ENCODE measurements around the gene RBBP8. TPM values are rescaled to one million over a fixed set of nuclear protein-coding genes. Genes with fewer than 3 reads are reported as not detected.

RBBP8 gene
- total and polyA plus RNA-seq, 7 experiments from 2014 or later = 0.59 to 55.8 (median 2.2) TPM

GRCh38 chr18:23021623-23022022 lies 88.5 kb downstream of the RBBP8 start:
- ATAC-seq = no peak
- peak overlapping the region in 3 of 9 donors; percentile 52 to 80 (median 73) for H3K27ac Mint-ChIP-seq
- Histone ChIP-seq H3K36me3 (ENCODE audit: control insufficient read depth in 2 of 3, insufficient read depth in 3 of 3, low read length in 3 of 3) (no peaks in the 10 kb centered on the region), H3K4me3 (ENCODE audit: low read length) (no peak overlapping the region), H3K27me3 (ENCODE audit: control insufficient read depth in 2 of 2, insufficient read depth in 2 of 2, low read length in 2 of 2) (no peaks in the 10 kb centered on the region), H3K4me1 (ENCODE audit: control insufficient read depth in 2 of 2, insufficient read depth in 2 of 2, low read length in 2 of 2) (peaks cover 5 to 9% of the 10 kb centered on the region in 2 donors), H3K9me3 (ENCODE audit: control insufficient read depth in 2 of 3, low read length in 3 of 3) (no peaks in the 10 kb centered on the region), H3K27ac (ENCODE audit: low read depth, low read length) (no peak overlapping the region)
- peak overlapping the region in 4 of 10 donors; percentile 1 to 82 (median 70) for H3K4me3 Mint-ChIP-seq
- H3K9me3 Mint-ChIP-seq = no peaks in the 10 kb centered on the region
- H3K4me1 Mint-ChIP-seq = peaks cover 0 to 17% (median 10%) of the 10 kb centered on the region in 7 donors
- no peaks in the 10 kb centered on the region for H3K27me3 Mint-ChIP-seq
- CTCF ChIA-PET = no interaction called here
- peaks cover 0 to 13% (median 0%) of the 10 kb centered on the region in 5 donors for H3K36me3 Mint-ChIP-seq
- no peak for DNase-seq
- POLR2A ChIA-PET = no interaction called here
- intact Hi-C loops (cut with micrococcal nuclease) = loop anchor here in 1 of 2 donors (5.0 to 10.0 kb wide), 2 partner anchors 51 to 213 kb away; no protein-coding TSS in a partner anchor

GRCh38 chr18:23032030-23032582 lies 99.0 kb downstream of the RBBP8 start:
- Histone ChIP-seq H3K4me3 (ENCODE audit: low read length) (no peak overlapping the region), H3K9me3 (ENCODE audit: control insufficient read depth in 2 of 3, low read length in 3 of 3) (no peaks in the 10 kb centered on the region), H3K4me1 (ENCODE audit: control insufficient read depth in 2 of 2, insufficient read depth in 2 of 2, low read length in 2 of 2) (no peaks in the 10 kb centered on the region), H3K27me3 (ENCODE audit: control insufficient read depth in 2 of 2, insufficient read depth in 2 of 2, low read length in 2 of 2) (no peaks in the 10 kb centered on the region), H3K36me3 (ENCODE audit: control insufficient read depth in 2 of 3, insufficient read depth in 3 of 3, low read length in 3 of 3) (no peaks in the 10 kb centered on the region), H3K27ac (ENCODE audit: low read depth, low read length) (no peak overlapping the region)
- H3K27ac Mint-ChIP-seq = peak overlapping the region in 2 of 9 donors; percentile 51
- intact Hi-C loops (cut with micrococcal nuclease) = loop anchor here in 1 of 2 donors (5.0 kb wide), 1 partner anchor 40 kb away; no protein-coding TSS in a partner anchor
- peaks cover 0 to 12% (median 8%) of the 10 kb centered on the region in 7 donors for H3K4me1 Mint-ChIP-seq
- ChIA-PET CTCF (interaction anchor here (0.6 to 2.3 kb wide), 15 partner anchors 9 to 380 kb away, joined by 3 to 23 read pairs (median 4); no protein-coding TSS in a partner anchor), POLR2A (interaction anchor here (1.1 kb wide), 1 partner anchor 34 kb away, joined by 3 read pairs; no protein-coding TSS in a partner anchor)
- H3K4me3 Mint-ChIP-seq = no peak overlapping the region
- peaks cover 0 to 3% (median 0%) of the 10 kb centered on the region in 5 donors for H3K36me3 Mint-ChIP-seq
- DNase-seq = no peak
- no peaks in the 10 kb centered on the region for H3K9me3 Mint-ChIP-seq
- H3K27me3 Mint-ChIP-seq = no peaks in the 10 kb centered on the region
- ATAC-seq = no peak

GRCh38 chr18:23033056-23033455 lies 99.9 kb downstream of the RBBP8 start:
- Mint-ChIP-seq H3K9me3 (no peaks in the 10 kb centered on the region), H3K36me3 (no peaks in the 10 kb centered on the region), H3K27me3 (no peaks in the 10 kb centered on the region), H3K4me1 (peaks cover 0 to 12% (median 8%) of the 10 kb centered on the region in 7 donors), H3K4me3 (no peak overlapping the region), H3K27ac (no peak overlapping the region)
- Histone ChIP-seq H3K4me3 (ENCODE audit: low read length) (no peak overlapping the region), H3K9me3 (ENCODE audit: control insufficient read depth in 2 of 3, low read length in 3 of 3) (no peaks in the 10 kb centered on the region), H3K27ac (ENCODE audit: low read depth, low read length) (no peak overlapping the region), H3K36me3 (ENCODE audit: control insufficient read depth in 2 of 3, insufficient read depth in 3 of 3, low read length in 3 of 3) (no peaks in the 10 kb centered on the region), H3K27me3 (ENCODE audit: control insufficient read depth in 2 of 2, insufficient read depth in 2 of 2, low read length in 2 of 2) (no peaks in the 10 kb centered on the region), H3K4me1 (ENCODE audit: control insufficient read depth in 2 of 2, insufficient read depth in 2 of 2, low read length in 2 of 2) (no peaks in the 10 kb centered on the region)
- intact Hi-C loops (cut with micrococcal nuclease) = loop anchor here in 1 of 2 donors (5.0 kb wide), 1 partner anchor 39 kb away; no protein-coding TSS in a partner anchor
- CTCF ChIA-PET = interaction anchor here (0.7 to 2.3 kb wide), 8 partner anchors 39 to 379 kb away, joined by 3 to 8 read pairs (median 4); no protein-coding TSS in a partner anchor
- no peak for ATAC-seq
- no peak for DNase-seq
- POLR2A ChIA-PET = interaction anchor here (1.0 kb wide), 1 partner anchor 17 kb away, joined by 3 read pairs; no protein-coding TSS in a partner anchor

- Mint-ChIP-seq H3K9me3 (no peaks in the 10 kb centered on the region), H3K27ac (no peak overlapping the region), H3K4me3 (no peak overlapping the region), H3K27me3 (peaks cover 0 to 2% (median 0%) of the 10 kb centered on the region in 5 donors), H3K4me1 (peaks cover 0 to 25% (median 12%) of the 10 kb centered on the region in 7 donors), H3K36me3 (peaks cover 0 to 4% (median 0%) of the 10 kb centered on the region in 5 donors)
- CTCF ChIA-PET = interaction anchor here (0.7 kb wide), 1 partner anchor 719 kb away, joined by 4 read pairs; no protein-coding TSS in a partner anchor
- intact Hi-C loops (cut with micrococcal nuclease) = no loop called here
- no peaks in the 10 kb centered on the region for H3K36me3 ChIP-seq (ENCODE audit: control insufficient read depth in 2 of 3, insufficient read depth in 3 of 3, low read length in 3 of 3)
- H3K9me3 ChIP-seq (ENCODE audit: control insufficient read depth in 2 of 3, low read length in 3 of 3) = no peaks in the 10 kb centered on the region
- POLR2A ChIA-PET = no interaction called here
- ATAC-seq = peak; percentile 50
- no peak for DNase-seq
- no peak overlapping the region for H3K4me3 ChIP-seq (ENCODE audit: low read length)
- no peaks in the 10 kb centered on the region for H3K4me1 ChIP-seq (ENCODE audit: control insufficient read depth in 2 of 2, insufficient read depth in 2 of 2, low read length in 2 of 2)
- no peak overlapping the region for H3K27ac ChIP-seq (ENCODE audit: low read depth, low read length)
- no peaks in the 10 kb centered on the region for H3K27me3 ChIP-seq (ENCODE audit: control insufficient read depth in 2 of 2, insufficient read depth in 2 of 2, low read length in 2 of 2)
Observed at GRCh38 chr18:23036660-23037201, 103.6 kb downstream of the RBBP8 start.

GRCh38 chr18:23037646-23038045 lies 104.5 kb downstream of the RBBP8 start:
- DNase-seq = no peak
- no peak for ATAC-seq
- intact Hi-C loops (cut with micrococcal nuclease) = no loop called here
- no peak overlapping the region for H3K4me3 Mint-ChIP-seq
- ChIA-PET CTCF (interaction anchor here (0.7 kb wide), 1 partner anchor 718 kb away, joined by 4 read pairs; no protein-coding TSS in a partner anchor), POLR2A (no interaction called here)
- H3K4me1 Mint-ChIP-seq = peaks cover 0 to 21% (median 12%) of the 10 kb centered on the region in 7 donors
- H3K36me3 Mint-ChIP-seq = peaks cover 0 to 4% (median 0%) of the 10 kb centered on the region in 5 donors
- Histone ChIP-seq H3K27me3 (ENCODE audit: control insufficient read depth in 2 of 2, insufficient read depth in 2 of 2, low read length in 2 of 2) (no peaks in the 10 kb centered on the region), H3K4me3 (ENCODE audit: low read length) (no peak overlapping the region), H3K4me1 (ENCODE audit: control insufficient read depth in 2 of 2, insufficient read depth in 2 of 2, low read length in 2 of 2) (no peaks in the 10 kb centered on the region), H3K27ac (ENCODE audit: low read depth, low read length) (no peak overlapping the region), H3K36me3 (ENCODE audit: control insufficient read depth in 2 of 3, insufficient read depth in 3 of 3, low read length in 3 of 3) (no peaks in the 10 kb centered on the region), H3K9me3 (ENCODE audit: control insufficient read depth in 2 of 3, low read length in 3 of 3) (no peaks in the 10 kb centered on the region)
- H3K9me3 Mint-ChIP-seq = peaks cover 0 to 3% (median 0%) of the 10 kb centered on the region in 11 donors
- H3K27ac Mint-ChIP-seq = no peak overlapping the region
- peaks cover 0 to 6% (median 0%) of the 10 kb centered on the region in 5 donors for H3K27me3 Mint-ChIP-seq

GRCh38 chr18:23038712-23039111 lies 105.6 kb downstream of the RBBP8 start:
- no peak overlapping the region for H3K4me3 ChIP-seq (ENCODE audit: low read length)
- DNase-seq (no peak), ATAC-seq (no peak)
- Mint-ChIP-seq H3K9me3 (peaks cover 0 to 3% (median 0%) of the 10 kb centered on the region in 11 donors), H3K4me1 (peaks cover 0 to 14% (median 9%) of the 10 kb centered on the region in 7 donors), H3K27ac (peak overlapping the region in 1 of 9 donors; percentile 5), H3K36me3 (peaks cover 0 to 4% (median 0%) of the 10 kb centered on the region in 5 donors), H3K27me3 (peaks cover 0 to 6% (median 0%) of the 10 kb centered on the region in 5 donors), H3K4me3 (no peak overlapping the region)
- no peak overlapping the region for H3K27ac ChIP-seq (ENCODE audit: low read depth, low read length)
- H3K36me3 ChIP-seq (ENCODE audit: control insufficient read depth in 2 of 3, insufficient read depth in 3 of 3, low read length in 3 of 3) = no peaks in the 10 kb centered on the region
- H3K4me1 ChIP-seq (ENCODE audit: control insufficient read depth in 2 of 2, insufficient read depth in 2 of 2, low read length in 2 of 2) = no peaks in the 10 kb centered on the region
- no peaks in the 10 kb centered on the region for H3K27me3 ChIP-seq (ENCODE audit: control insufficient read depth in 2 of 2, insufficient read depth in 2 of 2, low read length in 2 of 2)
- POLR2A ChIA-PET = no interaction called here
- CTCF ChIA-PET = interaction anchor here (1.1 kb wide), 1 partner anchor 92 kb away, joined by 3 read pairs; no protein-coding TSS in a partner anchor
- H3K9me3 ChIP-seq (ENCODE audit: control insufficient read depth in 2 of 3, low read length in 3 of 3) = no peaks in the 10 kb centered on the region
- intact Hi-C loops (cut with micrococcal nuclease) = no loop called here
